ENCODE measurements around the gene UAP1L1. TPM values are rescaled to one million over a fixed set of nuclear protein-coding genes. Genes with fewer than 3 reads are reported as not detected.
A peak's percentile ranks its signal among the peaks of the same experiment; 100 is the strongest.

Gene UAP1L1
- total and polyA plus RNA-seq, 9 of the 15 experiments (the other 6 are each of a cell fraction or from before 2014, with no cell fraction given): 0.20 to 8.6 (median 3.7) TPM

DNA sequence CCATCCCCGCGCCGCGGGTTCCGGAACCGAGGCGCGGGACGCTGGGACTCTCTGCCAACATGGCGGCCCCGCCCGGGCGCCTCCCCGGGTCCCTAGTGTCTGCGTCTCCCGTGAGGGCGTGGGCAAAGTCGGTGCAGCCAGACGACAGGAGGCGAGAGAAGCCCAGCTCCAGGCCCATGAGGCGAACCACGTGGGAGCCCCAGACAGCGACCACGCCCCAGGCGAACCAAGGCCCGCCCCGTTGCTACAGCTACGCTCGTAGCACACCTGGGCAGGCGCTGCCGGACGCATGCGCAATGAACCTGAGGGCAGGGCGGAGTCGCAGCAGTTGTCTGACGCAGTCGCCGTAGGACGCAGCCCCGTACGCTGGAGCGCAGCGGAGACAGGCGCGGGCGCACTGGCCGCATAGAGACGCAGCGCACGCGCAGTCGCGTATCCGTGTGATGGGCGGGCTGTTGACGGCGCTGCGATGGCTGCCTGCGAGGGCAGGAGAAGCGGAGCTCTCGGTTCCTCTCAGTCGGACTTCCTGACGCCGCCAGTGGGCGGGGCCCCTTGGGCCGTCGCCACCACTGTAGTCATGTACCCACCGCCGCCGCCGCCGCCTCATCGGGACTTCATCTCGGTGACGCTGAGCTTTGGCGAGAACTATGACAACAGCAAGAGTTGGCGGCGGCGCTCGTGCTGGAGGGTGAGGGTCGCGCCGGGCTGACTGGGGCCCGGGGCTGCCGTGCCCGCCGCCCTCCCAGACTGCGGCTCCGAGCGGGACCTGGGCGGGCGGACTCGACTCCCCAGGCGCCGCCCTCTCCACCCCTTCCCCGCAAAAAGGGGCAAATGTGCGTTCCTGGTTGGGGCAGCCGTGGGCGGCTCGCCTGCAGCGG is 9.5 kb downstream of the UAP1L1 start, which contains the start of gene MAN1B1 (continued):
- TF ChIP-seq HNRNPLL (IDR thresholded peaks at IDR 0.05; ENCODE audit: low read depth, low read length, poor library complexity, severe bottlenecking) (peak; percentile 100), L3MBTL2 (IDR thresholded peaks at IDR 0.05) (peak; percentile 77), RBFOX2 (IDR thresholded peaks at IDR 0.05; ENCODE audit: low read depth, low read length) (peak; percentile 92), HDAC2 (IDR thresholded peaks at IDR 0.05) (no peak), SMAD4 (CRISPR knock-in tag; conservative IDR thresholded peaks at IDR 0.05) (peak; percentile 56; the same call in 1 of the 2 replicates), DNMT1 (IDR thresholded peaks at IDR 0.05) (no peak)
- TF ChIP-seq, protein P1, sequence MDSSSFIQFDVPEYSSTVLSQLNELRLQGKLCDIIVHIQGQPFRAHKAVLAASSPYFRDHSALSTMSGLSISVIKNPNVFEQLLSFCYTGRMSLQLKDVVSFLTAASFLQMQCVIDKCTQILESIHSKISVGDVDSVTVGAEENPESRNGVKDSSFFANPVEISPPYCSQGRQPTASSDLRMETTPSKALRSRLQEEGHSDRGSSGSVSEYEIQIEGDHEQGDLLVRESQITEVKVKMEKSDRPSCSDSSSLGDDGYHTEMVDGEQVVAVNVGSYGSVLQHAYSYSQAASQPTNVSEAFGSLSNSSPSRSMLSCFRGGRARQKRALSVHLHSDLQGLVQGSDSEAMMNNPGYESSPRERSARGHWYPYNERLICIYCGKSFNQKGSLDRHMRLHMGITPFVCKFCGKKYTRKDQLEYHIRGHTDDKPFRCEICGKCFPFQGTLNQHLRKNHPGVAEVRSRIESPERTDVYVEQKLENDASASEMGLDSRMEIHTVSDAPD (CRISPR knock-in tag; IDR thresholded peaks at IDR 0.05): no peak

DNA sequence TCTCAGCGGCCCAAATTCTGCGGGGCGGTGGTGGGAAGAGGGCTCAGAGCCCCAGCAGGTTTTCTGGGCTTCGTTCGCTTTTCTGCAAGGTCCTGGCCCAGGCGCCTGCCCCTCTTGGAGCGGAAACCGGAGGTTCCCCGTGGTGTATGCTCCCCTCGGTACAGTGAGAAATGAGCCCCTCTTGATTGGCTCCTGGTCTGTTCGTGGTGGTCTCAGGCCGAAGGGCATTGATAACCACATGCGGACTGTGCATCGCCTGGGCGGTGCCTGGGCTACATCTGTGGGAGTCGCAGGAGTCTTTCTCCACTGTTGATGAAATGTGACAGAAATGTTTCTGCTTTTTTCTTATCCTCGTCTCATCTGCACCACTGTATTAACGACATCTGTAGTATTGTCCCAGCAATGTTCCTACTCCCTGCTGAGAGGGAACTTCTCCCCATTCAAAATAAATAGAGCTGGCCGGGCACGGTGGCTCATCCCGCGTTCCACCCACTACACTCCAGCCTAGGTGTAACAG is 10.2 kb downstream of the UAP1L1 start:
- Histone ChIP-seq H2AFZ (ENCODE audit: low read depth, low read length) (peak overlapping the region; percentile 81), H3K9ac (ENCODE audit: insufficient read depth in 1 of 2, low read depth in 2 of 2, low read length in 2 of 2) (peak overlapping the region; percentile 81 to 94), H3K79me2 (ENCODE audit: control insufficient read depth, insufficient read depth, low read length) (peaks cover 30% of the 10 kb centered on the region), H3K4me1 (replicated peaks in 1 of 2; ENCODE audit: control insufficient read depth in 2 of 2, insufficient read depth in 2 of 2, low read length in 2 of 2) (peaks cover 32 to 57% of the 10 kb centered on the region in 2 experiments; a peak in 4 of 5 replicates), H3K9me3 (replicated peaks; ENCODE audit: control insufficient read depth, insufficient read depth, low read depth, low read length) (no peaks in the 10 kb centered on the region), H3K4me2 (ENCODE audit: insufficient read depth, low read length) (peak overlapping the region; percentile 86), H3K27me3 (ENCODE audit: control insufficient read depth in 2 of 2, insufficient read depth in 2 of 2, low read length in 2 of 2) (no peaks in the 10 kb centered on the region), H4K20me1 (replicated peaks; ENCODE audit: control insufficient read depth, insufficient read depth, low read length) (no peaks in the 10 kb centered on the region), H3K9me1 (ENCODE audit: control insufficient read depth, insufficient read depth, low read length) (no peaks in the 10 kb centered on the region), H3K4me3 (peak overlapping the region; percentile 79), H3K27ac (ENCODE audit: extremely low read depth, low read depth, low read length) (peak overlapping the region; percentile 81), H3K36me3 (ENCODE audit: control insufficient read depth, insufficient read depth, low read length) (peaks cover 33% of the 10 kb centered on the region)
- CTCF ChIA-PET (ENCODE audit: low intra/inter-chr PET ratio): interaction anchor here (0.6 kb wide), 1 partner anchor 41 kb away, joined by 5 read pairs; no protein-coding TSS in a partner anchor
- peak; percentile 16 for ATAC-seq
- WGBS (ENCODE audit: insufficient coverage, low coverage, missing lambda C conversion rate): 1% methylated on average over 22 of the region's 22 CpGs
- BruUV-seq (replicated peaks): no TSS peak
- in situ Hi-C loops (cut with MboI): no loop called here
- FAIRE-seq: peak; percentile 84
- DNase-seq (ENCODE audit: extremely low read depth in 1 of 4, low spot score in 3 of 4): peak in 3 of 4 experiments; percentile 25 to 55 (median 35)
- intact Hi-C loops (cut with micrococcal nuclease): loop anchor here (2.0 kb wide), 2 partner anchors 19 to 63 kb away; no protein-coding TSS in a partner anchor
- POLR2A ChIA-PET: interaction anchor here (0.6 to 3.3 kb wide), 11 partner anchors 9 to 153 kb away, joined by 3 to 18 read pairs (median 5); partner anchors contain the start of genes RNF224, SAPCD2 and TUBB4B
- TF ChIP-seq, protein P2, sequence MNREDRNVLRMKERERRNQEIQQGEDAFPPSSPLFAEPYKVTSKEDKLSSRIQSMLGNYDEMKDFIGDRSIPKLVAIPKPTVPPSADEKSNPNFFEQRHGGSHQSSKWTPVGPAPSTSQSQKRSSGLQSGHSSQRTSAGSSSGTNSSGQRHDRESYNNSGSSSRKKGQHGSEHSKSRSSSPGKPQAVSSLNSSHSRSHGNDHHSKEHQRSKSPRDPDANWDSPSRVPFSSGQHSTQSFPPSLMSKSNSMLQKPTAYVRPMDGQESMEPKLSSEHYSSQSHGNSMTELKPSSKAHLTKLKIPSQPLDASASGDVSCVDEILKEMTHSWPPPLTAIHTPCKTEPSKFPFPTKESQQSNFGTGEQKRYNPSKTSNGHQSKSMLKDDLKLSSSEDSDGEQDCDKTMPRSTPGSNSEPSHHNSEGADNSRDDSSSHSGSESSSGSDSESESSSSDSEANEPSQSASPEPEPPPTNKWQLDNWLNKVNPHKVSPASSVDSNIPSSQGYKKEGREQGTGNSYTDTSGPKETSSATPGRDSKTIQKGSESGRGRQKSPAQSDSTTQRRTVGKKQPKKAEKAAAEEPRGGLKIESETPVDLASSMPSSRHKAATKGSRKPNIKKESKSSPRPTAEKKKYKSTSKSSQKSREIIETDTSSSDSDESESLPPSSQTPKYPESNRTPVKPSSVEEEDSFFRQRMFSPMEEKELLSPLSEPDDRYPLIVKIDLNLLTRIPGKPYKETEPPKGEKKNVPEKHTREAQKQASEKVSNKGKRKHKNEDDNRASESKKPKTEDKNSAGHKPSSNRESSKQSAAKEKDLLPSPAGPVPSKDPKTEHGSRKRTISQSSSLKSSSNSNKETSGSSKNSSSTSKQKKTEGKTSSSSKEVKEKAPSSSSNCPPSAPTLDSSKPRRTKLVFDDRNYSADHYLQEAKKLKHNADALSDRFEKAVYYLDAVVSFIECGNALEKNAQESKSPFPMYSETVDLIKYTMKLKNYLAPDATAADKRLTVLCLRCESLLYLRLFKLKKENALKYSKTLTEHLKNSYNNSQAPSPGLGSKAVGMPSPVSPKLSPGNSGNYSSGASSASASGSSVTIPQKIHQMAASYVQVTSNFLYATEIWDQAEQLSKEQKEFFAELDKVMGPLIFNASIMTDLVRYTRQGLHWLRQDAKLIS (CRISPR knock-in tag; IDR thresholded peaks at IDR 0.05): peak; percentile 65; the same call in 1 of the 2 replicates
- TF ChIP-seq SP2 (IDR thresholded peaks at IDR 0.05; ENCODE audit: extremely low read depth, low read depth, low read length, poor library complexity, severe bottlenecking): no peak
- TF ChIP-seq, protein P3, sequence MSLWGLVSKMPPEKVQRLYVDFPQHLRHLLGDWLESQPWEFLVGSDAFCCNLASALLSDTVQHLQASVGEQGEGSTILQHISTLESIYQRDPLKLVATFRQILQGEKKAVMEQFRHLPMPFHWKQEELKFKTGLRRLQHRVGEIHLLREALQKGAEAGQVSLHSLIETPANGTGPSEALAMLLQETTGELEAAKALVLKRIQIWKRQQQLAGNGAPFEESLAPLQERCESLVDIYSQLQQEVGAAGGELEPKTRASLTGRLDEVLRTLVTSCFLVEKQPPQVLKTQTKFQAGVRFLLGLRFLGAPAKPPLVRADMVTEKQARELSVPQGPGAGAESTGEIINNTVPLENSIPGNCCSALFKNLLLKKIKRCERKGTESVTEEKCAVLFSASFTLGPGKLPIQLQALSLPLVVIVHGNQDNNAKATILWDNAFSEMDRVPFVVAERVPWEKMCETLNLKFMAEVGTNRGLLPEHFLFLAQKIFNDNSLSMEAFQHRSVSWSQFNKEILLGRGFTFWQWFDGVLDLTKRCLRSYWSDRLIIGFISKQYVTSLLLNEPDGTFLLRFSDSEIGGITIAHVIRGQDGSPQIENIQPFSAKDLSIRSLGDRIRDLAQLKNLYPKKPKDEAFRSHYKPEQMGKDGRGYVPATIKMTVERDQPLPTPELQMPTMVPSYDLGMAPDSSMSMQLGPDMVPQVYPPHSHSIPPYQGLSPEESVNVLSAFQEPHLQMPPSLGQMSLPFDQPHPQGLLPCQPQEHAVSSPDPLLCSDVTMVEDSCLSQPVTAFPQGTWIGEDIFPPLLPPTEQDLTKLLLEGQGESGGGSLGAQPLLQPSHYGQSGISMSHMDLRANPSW (CRISPR knock-in tag; IDR thresholded peaks at IDR 0.05): no peak

Data from K562 (cell line).